Endothelial cell (in vitro differentiated cells): Measurements from ENCODE around the gene CIC. TPM values are rescaled to one million over a fixed set of nuclear protein-coding genes. Genes with fewer than 3 reads are reported as not detected.
A peak's percentile ranks its signal among the peaks of the same experiment; 100 is the strongest.

Source experiments
- DNase-seq: peaks from one replicate; pipeline ENCODE4 v3.0.0; 2021; ENCODE audit warnings: low spot score
- H3K27ac Mint-ChIP-seq: one replicate; pipeline ENCODE4 v1.8.0; 2021; ENCODE audit warnings: mixed read lengths, inconsistent platforms; ENCODE audit not compliant: unreplicated experiment
- H3K27me3 Mint-ChIP-seq: one replicate; pipeline ENCODE4 v1.8.0; 2021; ENCODE audit warnings: mild to moderate bottlenecking, moderate library complexity, mixed read lengths, inconsistent platforms; ENCODE audit not compliant: unreplicated experiment
- H3K36me3 Mint-ChIP-seq: one replicate; pipeline ENCODE4 v1.8.0; 2021; ENCODE audit warnings: mild to moderate bottlenecking, low read depth, mixed read lengths, inconsistent platforms; ENCODE audit not compliant: unreplicated experiment
- H3K4me1 Mint-ChIP-seq: one replicate; pipeline ENCODE4 v1.8.0; 2021; ENCODE audit warnings: mild to moderate bottlenecking, mixed read lengths, inconsistent platforms; ENCODE audit not compliant: unreplicated experiment
- H3K4me3 Mint-ChIP-seq: one replicate; pipeline ENCODE4 v1.8.0; 2021; ENCODE audit warnings: mild to moderate bottlenecking, mixed read lengths, inconsistent platforms; ENCODE audit not compliant: unreplicated experiment
- H3K9me3 Mint-ChIP-seq: one replicate; pipeline ENCODE4 v1.8.0; 2021; ENCODE audit warnings: mixed read lengths, inconsistent platforms; ENCODE audit not compliant: unreplicated experiment
- CTCF ChIP-seq: fragments of 200-600 bp; sonication (generic); IDR thresholded peaks from one replicate; pipeline ENCODE4 v1.5.0; 2021; ENCODE audit warnings: antibody characterized with exemption; ENCODE audit not compliant: unreplicated experiment
- total RNA-seq: library from RNA; stranded (reverse); fragmentation: NEBNext Ultra II Directional; extraction: Animal tissue kit (Norgen Biotek cat#: 25700); gene quantifications from one replicate; pipeline ENCODE4 v1.2.1, GENCODE V29; 2021; ENCODE audit not compliant: unreplicated experiment

CIC gene
- total RNA-seq, 1 donor from 2014 or later: 85.7 TPM

- peaks cover 12% of the 10 kb centered on the region for H3K4me1 Mint-ChIP-seq
- no peaks in the 10 kb centered on the region for H3K9me3 Mint-ChIP-seq
- H3K27me3 Mint-ChIP-seq: peaks cover 18% of the 10 kb centered on the region
- TF ChIP-seq CTCF: no peak
- peaks cover 4% of the 10 kb centered on the region for H3K36me3 Mint-ChIP-seq
- no peak for DNase-seq
- no peak overlapping the region for H3K4me3 Mint-ChIP-seq
- H3K27ac Mint-ChIP-seq: no peak overlapping the region
These were observed 37.6 kb downstream of the CIC start for GRCh38 chr19:42306646-42307045.

- Mint-ChIP-seq H3K9me3 (no peaks in the 10 kb centered on the region), H3K27me3 (peaks cover 18% of the 10 kb centered on the region), H3K4me3 (no peak overlapping the region), H3K36me3 (peaks cover 4% of the 10 kb centered on the region), H3K4me1 (peaks cover 7% of the 10 kb centered on the region), H3K27ac (no peak overlapping the region)
- TF ChIP-seq CTCF: no peak
- no peak for DNase-seq
These were observed 40.6 kb downstream of the CIC start for GRCh38 chr19:42309686-42310085.

GRCh38 chr19:42311657-42312056 lies 42.6 kb downstream of the CIC start:
- TF ChIP-seq CTCF: peak; percentile 15
- H3K4me3 Mint-ChIP-seq: peak overlapping the region; percentile 65
- no peaks in the 10 kb centered on the region for H3K9me3 Mint-ChIP-seq
- H3K27ac Mint-ChIP-seq: no peak overlapping the region
- H3K36me3 Mint-ChIP-seq: peaks cover 4% of the 10 kb centered on the region
- peaks cover 7% of the 10 kb centered on the region for H3K4me1 Mint-ChIP-seq
- no peak for DNase-seq
- H3K27me3 Mint-ChIP-seq: peaks cover 16% of the 10 kb centered on the region

GRCh38 chr19:42312370-42312769 lies 43.3 kb downstream of the CIC start:
- no peaks in the 10 kb centered on the region for H3K9me3 Mint-ChIP-seq
- peak overlapping the region; percentile 76 for H3K4me3 Mint-ChIP-seq
- H3K27me3 Mint-ChIP-seq: peaks cover 13% of the 10 kb centered on the region
- H3K27ac Mint-ChIP-seq: peak overlapping the region; percentile 22
- no peak for TF ChIP-seq CTCF
- peaks cover 4% of the 10 kb centered on the region for H3K36me3 Mint-ChIP-seq
- H3K4me1 Mint-ChIP-seq: peaks cover 7% of the 10 kb centered on the region
- no peak for DNase-seq

- Mint-ChIP-seq H3K27ac (peak within 1 kb of the TSS; percentile 22), H3K4me3 (peak within 1 kb of the TSS; percentile 82), H3K9me3 (no peaks in the 10 kb centered on the region), H3K4me1 (peaks cover 7% of the 10 kb centered on the region), H3K27me3 (peaks cover 12% of the 10 kb centered on the region), H3K36me3 (peaks cover 4% of the 10 kb centered on the region)
- TF ChIP-seq CTCF: no peak
- DNase-seq: peak; percentile 53
These were observed 44.2 kb downstream of the CIC start, which contains the start of gene TMEM145 for GRCh38 chr19:42313096-42313839. Gene TMEM145 (plus strand): TSS chr19:42313309. CDS start chr19:42313377, 68 bp downstream.
